ENCODE measurements around the gene PGS1. TPM values are rescaled to one million over a fixed set of nuclear protein-coding genes. Genes with fewer than 3 reads are reported as not detected.

The PGS1 gene
- 28.4 and 37.9 TPM in 2 replicates for total RNA-seq

GRCh38 chr17:78378225-78379130 lies at the start of gene PGS1:
Gene PGS1 (plus strand): TSS chr17:78378649. CDS start chr17:78378666, 17 bp downstream.

GRCh38 chr17:78359997-78360370 lies 18.5 kb upstream of the PGS1 start, which contains the start of gene SOCS3:
Gene SOCS3 (minus strand): TSS chr17:78360077. CDS start chr17:78359095, 982 bp downstream.

Small RNAs within 50 kb of the gene (small RNA-seq; reads per million reads assigned to genes)
- not detected for gene RF00415
- not detected for gene RN7SL236P

Other genes with a start within 250 kb of the PGS1 start
- gene TMC6, start 249.9 kb upstream of the PGS1 start, total RNA-seq, result 0.86 and 1.3 TPM in 2 replicates
- not detected in 2 replicates for gene TMC8, start 247.9 kb upstream of the PGS1 start, total RNA-seq
- gene C17orf99, start 232.3 kb upstream of the PGS1 start, total RNA-seq, result not detected in 2 replicates
- gene SYNGR2, start 210.1 kb upstream of the PGS1 start, total RNA-seq, result 6.4 and 8.1 TPM in 2 replicates
- gene TK1, start 191.6 kb upstream of the PGS1 start, total RNA-seq, result 67.2 and 79.2 TPM in 2 replicates
- 39.2 and 43.0 TPM in 2 replicates for gene AFMID, start 191.3 kb upstream of the PGS1 start, total RNA-seq
- gene BIRC5, start 164.4 kb upstream of the PGS1 start, total RNA-seq, result 30.7 and 31.8 TPM in 2 replicates
- gene TMEM235, start 147.0 kb upstream of the PGS1 start, total RNA-seq, result not detected in 2 replicates
- 88.1 and 110 TPM in 2 replicates for gene SOCS3, start 18.6 kb upstream of the PGS1 start, total RNA-seq
- not detected in 2 replicates for gene DNAH17, start 198.7 kb downstream of the PGS1 start, total RNA-seq

Data from articular chondrocyte of knee joint (primary cell).